K562 (cell line): Measurements from ENCODE around the gene PLCL2. TPM values are rescaled to one million over a fixed set of nuclear protein-coding genes. Genes with fewer than 3 reads are reported as not detected.

Experiments
- ATAC-seq: fragments of 200-7000 bp; cut with Tn5 transposase; 3 replicates; pipeline ENCODE4 v1.9.1; 2020; ENCODE audit warnings: moderate library complexity
- BruUV-seq: library from RNA; stranded (reverse); fragments of 400-500 nt; replicated peaks from 2 replicates; lab custom pipeline; 2021; lab: Mats Ljungman, UMichigan
- CTCF ChIA-PET: fragments of 300-600 bp; formaldehyde crosslinking; extraction: SDS; loops from one replicate; lab custom pipeline; 2021; ENCODE audit warnings: low intra/inter-chr PET ratio; lab: Yijun Ruan, JAX
- POLR2A ChIA-PET: fragments of 300-600, 350-650 bp; sonication (Branson Sonifier 250); formaldehyde crosslinking; extraction: SDS; loops from one replicate; lab custom pipeline; 2021; ENCODE audit warnings: antibody characterized with exemption, inconsistent platforms; lab: Yijun Ruan, JAX
- DNase-seq, 4 experiments: peaks; one replicate each; pipeline versions ENCODE4 v3.0.0 to v3.0.0-alpha.2; 2011 to 2018; ENCODE audit warnings: low spot score in 3 of 4, mixed read lengths in 3 of 4; ENCODE audit errors: extremely low read depth in 1 of 4
- FAIRE-seq: peaks from 2 replicates; lab custom pipeline; 2011; peaks lifted over from hg19 to GRCh38; lab: Jason Lieb, UNC
- H2AFZ ChIP-seq: 2 replicates; pipeline ENCODE4 v1.6.0; 2011; ENCODE audit warnings: low read depth, low read length, control low read depth, inconsistent platforms
- H3K27ac ChIP-seq: fragments of 200-600 bp; 3 replicates; pipeline ENCODE4 v1.8.0; 2011; ENCODE audit warnings: low read depth, mild to moderate bottlenecking, control low read depth, inconsistent platforms, low read length, moderate library complexity, mixed read lengths; ENCODE audit errors: extremely low read depth
- H3K27me3 ChIP-seq, 2 experiments: fragments of 300-600 bp in 1 of 2; 2 replicates in 1 of 2; 3 replicates in 1 of 2; pipeline versions ENCODE4 v1.6.0 to v1.8.0; 2011; ENCODE audit warnings: inconsistent platforms in 2 of 2, low read length in 2 of 2, mild to moderate bottlenecking in 1 of 2, mixed read lengths in 1 of 2, moderate library complexity in 1 of 2; ENCODE audit not compliant: control insufficient read depth in 2 of 2, insufficient read depth in 2 of 2
- H3K36me3 ChIP-seq: fragments of 300-600 bp; 3 replicates; pipeline ENCODE4 v1.8.0; 2011; ENCODE audit warnings: mild to moderate bottlenecking, low read length, inconsistent platforms; ENCODE audit not compliant: control insufficient read depth, insufficient read depth
- H3K4me1 ChIP-seq, 2 experiments: fragments of 200-600 bp in 1 of 2; replicated peaks in 1 of 2; 2 replicates in 1 of 2; 3 replicates in 1 of 2; pipeline versions ENCODE4 v1.5.1 to v1.8.0; 2011; ENCODE audit warnings: inconsistent platforms in 2 of 2, low read length in 2 of 2, mild to moderate bottlenecking in 1 of 2, mixed read lengths in 1 of 2, moderate library complexity in 1 of 2; ENCODE audit not compliant: control insufficient read depth in 2 of 2, insufficient read depth in 2 of 2
- H3K4me2 ChIP-seq: 2 replicates; pipeline ENCODE4 v1.6.1; 2011; ENCODE audit warnings: low read length, control low read depth, inconsistent platforms, mixed read lengths; ENCODE audit not compliant: insufficient read depth
- H3K4me3 ChIP-seq: fragments of 200-600 bp; sonication (generic), shearing (Covaris generic); 2 replicates; pipeline ENCODE4 v1.5.1; 2016; ENCODE audit warnings: control low read depth, inconsistent platforms
- H3K79me2 ChIP-seq: fragments of 200-600 bp; 3 replicates; pipeline ENCODE4 v1.8.0; 2011; ENCODE audit warnings: low read length, inconsistent platforms; ENCODE audit not compliant: control insufficient read depth, insufficient read depth
- H3K9ac ChIP-seq, 2 experiments: 2 replicates each; pipeline versions ENCODE4 v1.6.0 to v1.6.1; 2011; ENCODE audit warnings: low read depth in 2 of 2, low read length in 2 of 2, control low read depth in 1 of 2, inconsistent platforms in 1 of 2, mild to moderate bottlenecking in 1 of 2, mixed read lengths in 1 of 2; ENCODE audit not compliant: insufficient read depth in 1 of 2
- H3K9me1 ChIP-seq: one replicate; pipeline ENCODE4 v1.6.0; 2011; ENCODE audit warnings: inconsistent platforms, mild to moderate bottlenecking, low read length, moderate library complexity; ENCODE audit not compliant: control insufficient read depth, insufficient read depth
- H3K9me3 ChIP-seq: replicated peaks from 2 replicates; pipeline ENCODE4 v1.5.1; 2011; ENCODE audit warnings: low read depth, low read length, inconsistent platforms; ENCODE audit not compliant: control insufficient read depth, insufficient read depth
- H4K20me1 ChIP-seq: replicated peaks from 2 replicates; pipeline ENCODE4 v1.6.1; 2011; ENCODE audit warnings: low read length, inconsistent platforms, mixed read lengths; ENCODE audit not compliant: control insufficient read depth, insufficient read depth
- ARID1B ChIP-seq: fragments of 450-650 bp; IDR thresholded peaks from 2 replicates; pipeline ENCODE4 v1.6.1; 2016; ENCODE audit warnings: antibody characterized with exemption, mild to moderate bottlenecking, inconsistent platforms
- ARNT ChIP-seq, 2 experiments: fragments of 450-650 bp; IDR thresholded peaks; 2 replicates each; pipeline ENCODE4 v1.6.1; 2016; ENCODE audit warnings: mild to moderate bottlenecking in 1 of 2
- ASH1L ChIP-seq: fragments of 450-650 bp; IDR thresholded peaks from 2 replicates; pipeline ENCODE4 v1.6.1; 2018; ENCODE audit warnings: borderline replicate concordance, mild to moderate bottlenecking, low read depth; ENCODE audit not compliant: partially characterized antibody
- C11orf30 ChIP-seq: fragments of 450-650 bp; IDR thresholded peaks from 2 replicates; pipeline ENCODE4 v1.6.1; 2016; ENCODE audit warnings: low read depth, mild to moderate bottlenecking
- CBX1 ChIP-seq: sonication (generic); IDR thresholded peaks from 2 replicates; pipeline ENCODE4 v1.6.1; 2016; ENCODE audit warnings: antibody characterized with exemption, low read depth, mild to moderate bottlenecking
- DACH1 ChIP-seq: fragments of 450-650 bp; IDR thresholded peaks from 2 replicates; pipeline ENCODE4 v1.6.1; 2018; ENCODE audit not compliant: partially characterized antibody
- ELF4 ChIP-seq: fragments of 450-650 bp; formaldehyde crosslinking; IDR thresholded peaks from 2 replicates; pipeline ENCODE4 v1.4.0; 2022; ENCODE audit warnings: missing genetic modification characterization
- FOXK1 ChIP-seq: sonication (generic); formaldehyde crosslinking; IDR thresholded peaks from 2 replicates; pipeline ENCODE4 v1.8.0; 2022; ENCODE audit warnings: missing genetic modification reagents, mild to moderate bottlenecking, borderline replicate concordance
- KLF1 ChIP-seq: fragments of 450-650 bp; IDR thresholded peaks from 2 replicates; pipeline ENCODE4 v1.6.1; 2016; ENCODE audit warnings: missing genetic modification characterization, missing compliant biosample characterization
- RAD51 ChIP-seq: fragments of 450-650 bp; IDR thresholded peaks from 2 replicates; pipeline ENCODE4 v1.7.1; 2016; ENCODE audit warnings: low read depth, mild to moderate bottlenecking, borderline replicate concordance
- SIRT6 ChIP-seq: IDR thresholded peaks from one replicate; pipeline ENCODE4 v1.6.1; 2012; ENCODE audit warnings: low read depth, mild to moderate bottlenecking, control low read depth, inconsistent platforms, low read length, moderate library complexity
- SRF ChIP-seq, 2 experiments: fragments of 250-450, 450-650 bp in 1 of 2; sonication (Bioruptor Pico) in 1 of 2; sonication (generic) in 1 of 2; formaldehyde crosslinking; IDR thresholded peaks; 2 replicates each; pipeline versions ENCODE4 v1.5.0 to v1.5.1; 2020 to 2022; ENCODE audit warnings: mild to moderate bottlenecking in 1 of 2, missing genetic modification reagents in 1 of 2
- TCF7 ChIP-seq: sonication (generic); IDR thresholded peaks from 2 replicates; pipeline ENCODE4 v1.6.1; 2016; ENCODE audit warnings: antibody characterized with exemption, borderline replicate concordance
- ZNF347 ChIP-seq: fragments of 450-650 bp; formaldehyde crosslinking; IDR thresholded peaks from 2 replicates; pipeline ENCODE4 v1.4.0; 2020; ENCODE audit warnings: low read depth, mild to moderate bottlenecking, moderate library complexity
- WGBS: fragments of 100-300 bp; shearing (Covaris generic); methylation state at CpG from one replicate; pipeline ENCODE4 v1.1.6; 2016; ENCODE audit warnings: low coverage, mixed read lengths; ENCODE audit not compliant: insufficient coverage; ENCODE audit errors: missing lambda C conversion rate; 5-methylcytosine and 5-hydroxymethylcytosine counted together
- in situ Hi-C: fragments of 300-500 bp; cut with MboI; formaldehyde crosslinking; loops from 4 replicates; pipeline ENCODE4 v1.15.0; 2018; ENCODE audit warnings: inconsistent platforms, mixed read lengths
- intact Hi-C: fragments of 100-400 bp; cut with micrococcal nuclease; formaldehyde crosslinking; loops from 2 replicates; pipeline ENCODE4 v1.14.2; 2022
- polyA plus RNA-seq, 8 experiments: library from polyadenylated mRNA; depleted of rRNA in 4 of 8; stranded (reverse) in 5 of 8; unstranded in 3 of 8; fragments of >200 nt; fragmentation: Nextera tagmentation in 2 of 8; fragmentation: Illumina TruSeq in 1 of 8; extraction: Ambion mirVana in 2 of 8; extraction: Trizol in 1 of 8; gene quantifications; 2 replicates each; pipeline versions ENCODE4 v1.2.1 to v1.2.3, GENCODE V29; 2011 to 2014; ENCODE audit warnings: inconsistent platforms in 1 of 8, missing spikeins in 1 of 8
- total RNA-seq, 7 experiments: library from RNA; depleted of rRNA in 6 of 7; stranded (reverse); fragments of >200 nt in 6 of 7; fragmentation: Illumina TruSeq in 2 of 7; extraction: Trizol in 2 of 7; gene quantifications; 2 replicates each; pipeline versions ENCODE4 v1.2.1 to v1.2.3, GENCODE V29; 2011 to 2021; ENCODE audit warnings: low replicate concordance in 1 of 7
- TF ChIP-seq, protein P1 (sequence below): fragments of 450-650 bp; formaldehyde crosslinking; IDR thresholded peaks from 2 replicates; pipeline ENCODE4 v1.4.0; 2022; ENCODE audit warnings: missing genetic modification characterization
- TF ChIP-seq, protein P2 (sequence below): fragments of 450-650 bp; IDR thresholded peaks from 2 replicates; pipeline ENCODE4 v1.7.1; 2018; ENCODE audit warnings: mild to moderate bottlenecking, low read depth; ENCODE audit not compliant: partially characterized antibody
- TF ChIP-seq, protein P3 (sequence below): IDR thresholded peaks from 2 replicates; pipeline ENCODE4 v1.6.1; 2011; ENCODE audit not compliant: insufficient read length; ENCODE audit errors: extremely low read depth
- TF ChIP-seq, protein P4 (sequence below): sonication (generic); formaldehyde crosslinking; IDR thresholded peaks from 2 replicates; pipeline ENCODE4 v1.9.0; 2022; ENCODE audit warnings: mild to moderate bottlenecking, missing genetic modification reagents

Gene PLCL2
- total and polyA plus RNA-seq, 9 of the 15 experiments (the other 6 are each of a cell fraction or from before 2014, with no cell fraction given), result 0.03 to 0.18 (median 0.11) TPM; not detected in 2

- TF ChIP-seq, protein P1, sequence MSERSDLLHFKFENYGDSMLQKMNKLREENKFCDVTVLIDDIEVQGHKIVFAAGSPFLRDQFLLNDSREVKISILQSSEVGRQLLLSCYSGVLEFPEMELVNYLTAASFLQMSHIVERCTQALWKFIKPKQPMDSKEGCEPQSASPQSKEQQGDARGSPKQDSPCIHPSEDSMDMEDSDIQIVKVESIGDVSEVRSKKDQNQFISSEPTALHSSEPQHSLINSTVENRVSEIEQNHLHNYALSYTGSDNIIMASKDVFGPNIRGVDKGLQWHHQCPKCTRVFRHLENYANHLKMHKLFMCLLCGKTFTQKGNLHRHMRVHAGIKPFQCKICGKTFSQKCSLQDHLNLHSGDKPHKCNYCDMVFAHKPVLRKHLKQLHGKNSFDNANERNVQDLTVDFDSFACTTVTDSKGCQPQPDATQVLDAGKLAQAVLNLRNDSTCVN, result no peak
- no peak for TF ChIP-seq FOXK1
- TF ChIP-seq C11orf30, result no peak
- TF ChIP-seq CBX1, result no peak
- TF ChIP-seq ASH1L, result no peak
Observed at GRCh38 chr3:17047162-17047561, 162.4 kb downstream of the PLCL2 start (continued).

GRCh38 chr3:17047894-17048293 lies 163.1 kb downstream of the PLCL2 start:
- Histone ChIP-seq H3K4me1 (no peaks in the 10 kb centered on the region), H3K9me3 (no peaks in the 10 kb centered on the region), H2AFZ (no peak overlapping the region), H4K20me1 (no peaks in the 10 kb centered on the region), H3K4me2 (no peak overlapping the region), H3K79me2 (no peaks in the 10 kb centered on the region), H3K27ac (no peak overlapping the region), H3K9me1 (no peaks in the 10 kb centered on the region), H3K36me3 (no peaks in the 10 kb centered on the region), H3K9ac (no peak overlapping the region), H3K4me3 (no peak overlapping the region), H3K27me3 (peaks cover 0 to 4% of the 10 kb centered on the region in 2 experiments; a peak in 1 of 5 replicates)
- ChIA-PET CTCF (no interaction called here), POLR2A (interaction anchor here (0.7 kb wide), 1 partner anchor 27 kb away, joined by 3 read pairs; no protein-coding TSS in a partner anchor)
- ATAC-seq (no peak), FAIRE-seq (no peak), DNase-seq (no peak)
- intact Hi-C loops, result no loop called here
- WGBS, result 0% methylated on average over 3 of the region's 3 CpGs
- in situ Hi-C loops, result no loop called here
- no TSS peak for BruUV-seq
- TF ChIP-seq ZNF347 (no peak), DACH1 (no peak), ELF4 (CRISPR knock-in tag) (no peak), SIRT6 (no peak), RAD51 (no peak), KLF1 (no peak), ARID1B (no peak), TCF7 (no peak), SRF (CRISPR knock-in tag; IDR thresholded peaks at IDR 0.05) (no peak), ARNT (IDR thresholded peaks at IDR 0.05) (no peak)
- TF ChIP-seq, protein P2, sequence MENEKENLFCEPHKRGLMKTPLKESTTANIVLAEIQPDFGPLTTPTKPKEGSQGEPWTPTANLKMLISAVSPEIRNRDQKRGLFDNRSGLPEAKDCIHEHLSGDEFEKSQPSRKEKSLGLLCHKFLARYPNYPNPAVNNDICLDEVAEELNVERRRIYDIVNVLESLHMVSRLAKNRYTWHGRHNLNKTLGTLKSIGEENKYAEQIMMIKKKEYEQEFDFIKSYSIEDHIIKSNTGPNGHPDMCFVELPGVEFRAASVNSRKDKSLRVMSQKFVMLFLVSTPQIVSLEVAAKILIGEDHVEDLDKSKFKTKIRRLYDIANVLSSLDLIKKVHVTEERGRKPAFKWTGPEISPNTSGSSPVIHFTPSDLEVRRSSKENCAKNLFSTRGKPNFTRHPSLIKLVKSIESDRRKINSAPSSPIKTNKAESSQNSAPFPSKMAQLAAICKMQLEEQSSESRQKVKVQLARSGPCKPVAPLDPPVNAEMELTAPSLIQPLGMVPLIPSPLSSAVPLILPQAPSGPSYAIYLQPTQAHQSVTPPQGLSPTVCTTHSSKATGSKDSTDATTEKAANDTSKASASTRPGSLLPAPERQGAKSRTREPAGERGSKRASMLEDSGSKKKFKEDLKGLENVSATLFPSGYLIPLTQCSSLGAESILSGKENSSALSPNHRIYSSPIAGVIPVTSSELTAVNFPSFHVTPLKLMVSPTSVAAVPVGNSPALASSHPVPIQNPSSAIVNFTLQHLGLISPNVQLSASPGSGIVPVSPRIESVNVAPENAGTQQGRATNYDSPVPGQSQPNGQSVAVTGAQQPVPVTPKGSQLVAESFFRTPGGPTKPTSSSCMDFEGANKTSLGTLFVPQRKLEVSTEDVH, result no peak
- TF ChIP-seq, protein P3, sequence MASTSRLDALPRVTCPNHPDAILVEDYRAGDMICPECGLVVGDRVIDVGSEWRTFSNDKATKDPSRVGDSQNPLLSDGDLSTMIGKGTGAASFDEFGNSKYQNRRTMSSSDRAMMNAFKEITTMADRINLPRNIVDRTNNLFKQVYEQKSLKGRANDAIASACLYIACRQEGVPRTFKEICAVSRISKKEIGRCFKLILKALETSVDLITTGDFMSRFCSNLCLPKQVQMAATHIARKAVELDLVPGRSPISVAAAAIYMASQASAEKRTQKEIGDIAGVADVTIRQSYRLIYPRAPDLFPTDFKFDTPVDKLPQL, result no peak
- TF ChIP-seq, protein P4, sequence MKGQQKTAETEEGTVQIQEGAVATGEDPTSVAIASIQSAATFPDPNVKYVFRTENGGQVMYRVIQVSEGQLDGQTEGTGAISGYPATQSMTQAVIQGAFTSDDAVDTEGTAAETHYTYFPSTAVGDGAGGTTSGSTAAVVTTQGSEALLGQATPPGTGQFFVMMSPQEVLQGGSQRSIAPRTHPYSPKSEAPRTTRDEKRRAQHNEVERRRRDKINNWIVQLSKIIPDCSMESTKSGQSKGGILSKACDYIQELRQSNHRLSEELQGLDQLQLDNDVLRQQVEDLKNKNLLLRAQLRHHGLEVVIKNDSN (CRISPR knock-in tag), result no peak
